Stomach (tissue), 4 donors: ENCODE measurements around the gene PTGIR.

Experiments used
- POLR2A ChIP-seq, 4 donors: fragments of 450-650 bp; IDR thresholded peaks; one replicate each; pipeline ENCODE4 v1.6.1; 2016; ENCODE audit warnings: antibody characterized with exemption in 4 of 4, control low read depth in 2 of 4, mild to moderate bottlenecking in 1 of 4, moderate library complexity in 1 of 4
- TF ChIP-seq, protein P1 (sequence below), 7 experiments: fragments of 450-650 bp in 4 of 7; fragments of 200-600 bp in 3 of 7; sonication (generic) in 3 of 7; IDR thresholded peaks; one replicate each; pipeline ENCODE4 v1.5.1; 2016 to 2019; ENCODE audit warnings: antibody characterized with exemption in 7 of 7, control low read depth in 2 of 7, mild to moderate bottlenecking in 1 of 7

DNA sequence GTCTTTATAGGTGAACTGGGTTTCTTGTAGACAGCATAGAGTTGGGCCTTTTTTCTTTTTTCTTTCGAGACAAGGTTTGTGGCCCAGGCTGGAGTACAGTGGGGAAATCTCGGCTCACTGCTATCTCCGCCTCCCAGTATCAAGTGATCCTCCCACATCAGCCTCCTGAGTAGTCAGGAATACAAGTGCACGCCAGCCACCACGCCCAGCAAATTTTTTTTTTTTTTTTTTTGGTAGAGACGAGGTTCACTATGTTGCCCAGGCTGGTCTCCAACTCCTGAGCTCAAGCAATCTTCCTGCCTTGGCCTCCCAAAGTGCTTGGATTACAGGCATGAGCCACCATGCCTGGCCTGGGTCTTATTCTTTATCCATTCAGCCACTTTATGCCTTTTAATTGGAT, 28.9 kb downstream of the PTGIR start:
- TF ChIP-seq POLR2A (IDR thresholded peaks at IDR 0.05): no peak
- TF ChIP-seq, protein P1, sequence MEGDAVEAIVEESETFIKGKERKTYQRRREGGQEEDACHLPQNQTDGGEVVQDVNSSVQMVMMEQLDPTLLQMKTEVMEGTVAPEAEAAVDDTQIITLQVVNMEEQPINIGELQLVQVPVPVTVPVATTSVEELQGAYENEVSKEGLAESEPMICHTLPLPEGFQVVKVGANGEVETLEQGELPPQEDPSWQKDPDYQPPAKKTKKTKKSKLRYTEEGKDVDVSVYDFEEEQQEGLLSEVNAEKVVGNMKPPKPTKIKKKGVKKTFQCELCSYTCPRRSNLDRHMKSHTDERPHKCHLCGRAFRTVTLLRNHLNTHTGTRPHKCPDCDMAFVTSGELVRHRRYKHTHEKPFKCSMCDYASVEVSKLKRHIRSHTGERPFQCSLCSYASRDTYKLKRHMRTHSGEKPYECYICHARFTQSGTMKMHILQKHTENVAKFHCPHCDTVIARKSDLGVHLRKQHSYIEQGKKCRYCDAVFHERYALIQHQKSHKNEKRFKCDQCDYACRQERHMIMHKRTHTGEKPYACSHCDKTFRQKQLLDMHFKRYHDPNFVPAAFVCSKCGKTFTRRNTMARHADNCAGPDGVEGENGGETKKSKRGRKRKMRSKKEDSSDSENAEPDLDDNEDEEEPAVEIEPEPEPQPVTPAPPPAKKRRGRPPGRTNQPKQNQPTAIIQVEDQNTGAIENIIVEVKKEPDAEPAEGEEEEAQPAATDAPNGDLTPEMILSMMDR (IDR thresholded peaks at IDR 0.05): no peak
